Endothelial cell of umbilical vein (primary cell): Measurements from ENCODE around the gene FRY. TPM values are rescaled to one million over a fixed set of nuclear protein-coding genes. Genes with fewer than 3 reads are reported as not detected.

ENCODE experiments used
- BruUV-seq: library from RNA; stranded (reverse); fragments of 400-500 nt; replicated peaks from 2 replicates; lab custom pipeline; 2021; lab: Mats Ljungman, UMichigan
- CTCF ChIA-PET: fragments of 300-600, 350-600 bp; sonication (Branson Sonifier 250); formaldehyde crosslinking; loops from one replicate; lab custom pipeline; 2021; ENCODE audit warnings: antibody characterized with exemption, inconsistent platforms; lab: Charles Lee
- POLR2A ChIA-PET: fragments of 300-600, 350-600 bp; sonication (Branson Sonifier 250); formaldehyde crosslinking; loops from one replicate; lab custom pipeline; 2021; ENCODE audit warnings: antibody characterized with exemption, inconsistent platforms; lab: Charles Lee
- DNase-seq: peaks from one replicate; pipeline ENCODE4 v3.0.0-alpha.2; 2011; ENCODE audit warnings: low read depth, low spot score
- FAIRE-seq: peaks from 2 replicates; lab custom pipeline; 2011; peaks lifted over from hg19 to GRCh38; lab: Jason Lieb, UNC
- H2AFZ ChIP-seq: 2 replicates; pipeline ENCODE4 v1.6.0; 2012; ENCODE audit warnings: low read depth, low read length, control low read depth, inconsistent platforms
- H3K27ac ChIP-seq: 2 replicates; pipeline ENCODE4 v1.5.1; 2011; ENCODE audit warnings: low read depth, mild to moderate bottlenecking, control low read depth, low read length, moderate library complexity; ENCODE audit not compliant: insufficient read depth
- H3K27me3 ChIP-seq, 2 experiments: 2 replicates each; pipeline versions ENCODE4 v1.6.0 to v1.6.1; 2011; ENCODE audit warnings: low read length in 2 of 2, mixed read lengths in 1 of 2; ENCODE audit not compliant: control insufficient read depth in 2 of 2, insufficient read depth in 2 of 2
- H3K36me3 ChIP-seq, 2 experiments: 2 replicates in 1 of 2; 3 replicates in 1 of 2; pipeline ENCODE4 v1.5.1; 2011; ENCODE audit warnings: low read length in 2 of 2, mild to moderate bottlenecking in 1 of 2, moderate library complexity in 1 of 2; ENCODE audit not compliant: control insufficient read depth in 2 of 2, insufficient read depth in 2 of 2; ENCODE audit errors: extremely low read depth in 1 of 2
- H3K4me1 ChIP-seq: 3 replicates; pipeline ENCODE4 v1.5.1; 2011; ENCODE audit warnings: mild to moderate bottlenecking, low read length; ENCODE audit not compliant: control insufficient read depth, insufficient read depth; ENCODE audit errors: extremely low read depth
- H3K4me2 ChIP-seq: 2 replicates; pipeline ENCODE4 v1.6.1; 2011; ENCODE audit warnings: low read length, control low read depth, mixed read lengths; ENCODE audit not compliant: insufficient read depth
- H3K4me3 ChIP-seq, 3 experiments: fragments of 200-600 bp in 1 of 3; sonication (generic), shearing (Covaris generic) in 1 of 3; replicated peaks in 1 of 3; 2 replicates each; pipeline ENCODE4 v1.5.1; 2011 to 2016; ENCODE audit warnings: control low read depth in 3 of 3, low read length in 3 of 3, mild to moderate bottlenecking in 2 of 3, inconsistent platforms in 1 of 3, low read depth in 1 of 3, moderate library complexity in 1 of 3; ENCODE audit not compliant: insufficient read depth in 1 of 3
- H3K79me2 ChIP-seq: 2 replicates; pipeline ENCODE4 v1.6.0; 2012; ENCODE audit warnings: low read length, inconsistent platforms; ENCODE audit not compliant: control insufficient read depth, insufficient read depth
- H3K9ac ChIP-seq: replicated peaks from 2 replicates; pipeline ENCODE3; 2011; ENCODE audit warnings: low read length, control low read depth; ENCODE audit not compliant: insufficient read depth; ENCODE audit errors: extremely low read depth
- H3K9me1 ChIP-seq: replicated peaks from 3 replicates; pipeline ENCODE4 v1.6.0; 2011; ENCODE audit warnings: mild to moderate bottlenecking, low read length; ENCODE audit not compliant: control insufficient read depth, insufficient read depth; ENCODE audit errors: extremely low read depth
- H3K9me3 ChIP-seq: replicated peaks from 2 replicates; pipeline ENCODE4 v1.5.1; 2012; ENCODE audit warnings: low read length, inconsistent platforms; ENCODE audit not compliant: control insufficient read depth, insufficient read depth
- H4K20me1 ChIP-seq: replicated peaks from 2 replicates; pipeline ENCODE3; 2011; ENCODE audit warnings: mild to moderate bottlenecking, low read length; ENCODE audit not compliant: control insufficient read depth, insufficient read depth; ENCODE audit errors: extremely low read depth
- EZH2 ChIP-seq: IDR thresholded peaks from 2 replicates; pipeline ENCODE4 v1.6.1; 2012; ENCODE audit warnings: borderline replicate concordance, low read depth, mild to moderate bottlenecking, moderate library complexity, low read length, inconsistent platforms; ENCODE audit not compliant: severe bottlenecking
- FOS ChIP-seq: IDR thresholded peaks from 2 replicates; pipeline ENCODE4 v1.6.1; 2011; ENCODE audit warnings: mild to moderate bottlenecking, low read length, moderate library complexity, borderline replicate concordance; ENCODE audit not compliant: insufficient read depth
- GATA2 ChIP-seq: IDR thresholded peaks from 2 replicates; pipeline ENCODE4 v1.7.0; 2011; ENCODE audit warnings: low read depth, mild to moderate bottlenecking, moderate library complexity, mixed read lengths, low read length; ENCODE audit not compliant: insufficient read length, insufficient read depth
- JUN ChIP-seq: IDR thresholded peaks from 2 replicates; pipeline ENCODE4 v1.6.1; 2011; ENCODE audit warnings: borderline replicate concordance, low read depth; ENCODE audit not compliant: insufficient read length, insufficient read depth
- MAX ChIP-seq: IDR thresholded peaks from 2 replicates; pipeline ENCODE4 v1.6.1; 2011; ENCODE audit not compliant: insufficient read depth, insufficient read length
- MYC ChIP-seq: IDR thresholded peaks from one replicate; pipeline ENCODE4 v1.6.1; 2011; ENCODE audit warnings: mild to moderate bottlenecking, low read depth, low read length
- POLR2A ChIP-seq: IDR thresholded peaks from 2 replicates; pipeline ENCODE4 v1.6.1; 2012; ENCODE audit warnings: low read depth, mild to moderate bottlenecking, control low read depth, low read length
- POLR2AphosphoS5 ChIP-seq: IDR thresholded peaks from 2 replicates; pipeline ENCODE4 v1.6.1; 2012; ENCODE audit warnings: low read depth, mild to moderate bottlenecking, control low read depth, low read length, moderate library complexity; ENCODE audit not compliant: insufficient read depth
- dilution Hi-C: fragments of 300-500 bp; cut with MboI; formaldehyde crosslinking; loops from one replicate; pipeline ENCODE4 v1.15.0; 2019; ENCODE audit warnings: low sequenced_read_pairs; ENCODE audit not compliant: extremely low pct_ligation_motif_present
- intact Hi-C: fragments of 100-400 bp; cut with micrococcal nuclease; formaldehyde crosslinking; loops from one replicate; pipeline ENCODE4 v1.10.0; 2022
- polyA plus RNA-seq, 4 experiments: library from polyadenylated mRNA; depleted of rRNA in 3 of 4; stranded (reverse) in 3 of 4; unstranded in 1 of 4; fragments of >200 nt; gene quantifications; 2 replicates each; pipeline versions ENCODE4 v1.2.1 to v1.2.3, GENCODE V29; 2011 to 2012; ENCODE audit warnings: missing spikeins in 1 of 4
- total RNA-seq: library from RNA; stranded (reverse); gene quantifications from 2 replicates; pipeline ENCODE4 v1.2.3, GENCODE V29; 2021
- TF ChIP-seq, protein P1 (sequence below), 2 donors: IDR thresholded peaks; 1 replicate in 1 of 2; 2 replicates in 1 of 2; pipeline ENCODE4 v1.5.1; 2011; ENCODE audit warnings: low read length in 2 of 2, mild to moderate bottlenecking in 2 of 2, moderate library complexity in 2 of 2, control low read depth in 1 of 2, inconsistent platforms in 1 of 2, low read depth in 1 of 2; ENCODE audit not compliant: insufficient read depth in 1 of 2; ENCODE audit errors: extremely low read depth in 1 of 2

FRY gene
- total and polyA plus RNA-seq, 2 donors (not counting 3 experiments of a cell fraction or from before 2014, with no cell fraction given) = 57.3 to 75.8 TPM

DNA sequence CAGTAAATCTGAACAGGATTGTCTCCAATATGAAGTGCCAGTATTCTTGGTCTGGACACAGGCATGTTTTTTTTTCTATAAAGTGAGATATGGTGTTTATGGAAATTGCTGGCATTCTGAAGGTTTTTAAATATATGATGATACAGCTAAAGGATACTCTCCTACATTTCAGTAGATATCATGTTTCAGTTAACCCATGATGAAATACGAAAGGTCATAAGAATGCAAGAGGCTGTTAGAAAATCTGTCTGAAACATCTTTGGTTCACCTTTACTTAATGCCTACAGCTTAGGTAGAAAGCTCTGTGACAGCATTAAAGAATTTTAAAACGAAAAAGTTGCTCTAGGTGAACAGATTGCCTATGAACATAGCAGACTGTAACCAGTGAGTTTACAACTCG lies 9.1 kb downstream of the FRY start:
- Histone ChIP-seq H3K27ac (no peak overlapping the region), H3K79me2 (no peaks in the 10 kb centered on the region), H3K9me1 (no peaks in the 10 kb centered on the region), H3K4me2 (no peak overlapping the region), H3K9me3 (no peaks in the 10 kb centered on the region), H3K9ac (no peak overlapping the region), H3K4me3 (no peak overlapping the region), H3K4me1 (no peaks in the 10 kb centered on the region), H4K20me1 (no peaks in the 10 kb centered on the region), H3K27me3 (no peaks in the 10 kb centered on the region), H3K36me3 (no peaks in the 10 kb centered on the region), H2AFZ (no peak overlapping the region)
- CTCF ChIA-PET = interaction anchor here (0.6 to 1.8 kb wide), 4 partner anchors 11 to 387 kb away, joined by 3 to 6 read pairs (median 4); partner anchors contain the start of gene N4BP2L1
- TF ChIP-seq POLR2A (no peak), MAX (no peak), FOS (no peak), MYC (no peak), JUN (no peak), POLR2AphosphoS5 (no peak), GATA2 (no peak), EZH2 (no peak)
- TF ChIP-seq, protein P1, sequence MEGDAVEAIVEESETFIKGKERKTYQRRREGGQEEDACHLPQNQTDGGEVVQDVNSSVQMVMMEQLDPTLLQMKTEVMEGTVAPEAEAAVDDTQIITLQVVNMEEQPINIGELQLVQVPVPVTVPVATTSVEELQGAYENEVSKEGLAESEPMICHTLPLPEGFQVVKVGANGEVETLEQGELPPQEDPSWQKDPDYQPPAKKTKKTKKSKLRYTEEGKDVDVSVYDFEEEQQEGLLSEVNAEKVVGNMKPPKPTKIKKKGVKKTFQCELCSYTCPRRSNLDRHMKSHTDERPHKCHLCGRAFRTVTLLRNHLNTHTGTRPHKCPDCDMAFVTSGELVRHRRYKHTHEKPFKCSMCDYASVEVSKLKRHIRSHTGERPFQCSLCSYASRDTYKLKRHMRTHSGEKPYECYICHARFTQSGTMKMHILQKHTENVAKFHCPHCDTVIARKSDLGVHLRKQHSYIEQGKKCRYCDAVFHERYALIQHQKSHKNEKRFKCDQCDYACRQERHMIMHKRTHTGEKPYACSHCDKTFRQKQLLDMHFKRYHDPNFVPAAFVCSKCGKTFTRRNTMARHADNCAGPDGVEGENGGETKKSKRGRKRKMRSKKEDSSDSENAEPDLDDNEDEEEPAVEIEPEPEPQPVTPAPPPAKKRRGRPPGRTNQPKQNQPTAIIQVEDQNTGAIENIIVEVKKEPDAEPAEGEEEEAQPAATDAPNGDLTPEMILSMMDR (IDR thresholded peaks at IDR 0.05; ENCODE audit: extremely low read depth in 1 of 2, insufficient read depth in 1 of 2, low read depth in 1 of 2, low read length in 2 of 2) = no peak
- intact Hi-C loops (no loop called here), dilution Hi-C loops (no loop called here)
- POLR2A ChIA-PET = no interaction called here
- no TSS peak for BruUV-seq
- FAIRE-seq (no peak), DNase-seq (no peak)
